Suprapubic skin (tissue), 4 donors: ENCODE measurements around the gene SMC2.

ENCODE experiments used
- EP300 ChIP-seq: sonication (generic); formaldehyde crosslinking; IDR thresholded peaks from one replicate; pipeline ENCODE4 v1.6.1; 2017; ENCODE audit warnings: antibody characterized with exemption
- POLR2A ChIP-seq, 2 donors: fragments of 450-650 bp; IDR thresholded peaks; one replicate each; pipeline ENCODE4 v1.6.1; 2017; ENCODE audit warnings: antibody characterized with exemption in 2 of 2, mild to moderate bottlenecking in 2 of 2, moderate library complexity in 2 of 2
- POLR2AphosphoS5 ChIP-seq, 3 donors: sonication (generic); formaldehyde crosslinking; IDR thresholded peaks; one replicate each; pipeline ENCODE4 v1.6.1; 2017; ENCODE audit warnings: antibody characterized with exemption in 3 of 3
- TF ChIP-seq, protein P1 (sequence below), 2 donors: fragments of 200-600 bp in 1 of 2; fragments of 450-650 bp in 1 of 2; sonication (generic) in 1 of 2; IDR thresholded peaks; one replicate each; pipeline ENCODE4 v1.5.1; 2016 to 2019; ENCODE audit warnings: antibody characterized with exemption in 2 of 2, mild to moderate bottlenecking in 1 of 2, moderate library complexity in 1 of 2

DNA sequence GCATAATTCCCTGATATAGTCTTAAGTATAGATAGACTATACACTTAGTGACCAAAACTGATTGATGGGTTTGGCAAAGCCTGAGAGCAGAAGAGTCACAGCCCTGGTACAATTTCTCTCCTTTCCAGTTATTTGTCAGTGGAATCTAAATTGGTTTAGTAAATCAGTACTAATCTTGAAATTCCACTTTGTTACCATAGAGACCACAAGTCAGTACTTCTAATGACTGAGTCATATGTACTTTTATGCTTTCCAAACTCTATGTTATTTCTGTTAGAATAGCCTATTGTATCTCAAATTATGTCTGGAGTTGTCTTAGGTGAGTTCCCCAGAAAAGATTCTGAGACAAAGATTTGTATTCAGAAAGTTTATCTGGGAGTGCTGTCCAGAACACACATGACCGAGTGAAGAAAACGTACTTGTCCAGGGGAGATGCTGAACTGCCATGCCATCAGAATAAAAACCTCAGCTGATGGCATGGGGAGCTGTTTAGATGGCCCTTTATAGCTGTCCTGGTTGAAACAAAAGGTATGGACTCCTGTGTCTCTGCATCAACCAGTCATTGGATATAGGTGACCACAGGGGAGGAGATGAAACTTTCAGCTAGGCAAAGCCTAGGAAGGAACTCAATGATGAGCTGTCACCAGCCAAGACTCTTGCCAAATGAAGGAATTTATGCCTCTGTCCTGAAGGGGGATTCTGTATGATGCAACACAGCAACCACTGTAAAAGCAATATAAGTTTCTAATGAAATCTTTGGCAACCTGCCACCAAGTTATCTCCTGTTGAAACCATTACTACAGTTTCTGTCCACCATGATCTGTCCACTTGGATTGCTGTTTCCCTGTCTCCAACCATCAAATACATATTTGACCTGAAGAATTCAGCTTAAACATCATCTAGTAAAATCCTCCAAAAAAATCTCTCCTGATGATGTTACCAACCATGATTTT lies 18.0 kb upstream of the SMC2 start:
- TF ChIP-seq, protein P1, sequence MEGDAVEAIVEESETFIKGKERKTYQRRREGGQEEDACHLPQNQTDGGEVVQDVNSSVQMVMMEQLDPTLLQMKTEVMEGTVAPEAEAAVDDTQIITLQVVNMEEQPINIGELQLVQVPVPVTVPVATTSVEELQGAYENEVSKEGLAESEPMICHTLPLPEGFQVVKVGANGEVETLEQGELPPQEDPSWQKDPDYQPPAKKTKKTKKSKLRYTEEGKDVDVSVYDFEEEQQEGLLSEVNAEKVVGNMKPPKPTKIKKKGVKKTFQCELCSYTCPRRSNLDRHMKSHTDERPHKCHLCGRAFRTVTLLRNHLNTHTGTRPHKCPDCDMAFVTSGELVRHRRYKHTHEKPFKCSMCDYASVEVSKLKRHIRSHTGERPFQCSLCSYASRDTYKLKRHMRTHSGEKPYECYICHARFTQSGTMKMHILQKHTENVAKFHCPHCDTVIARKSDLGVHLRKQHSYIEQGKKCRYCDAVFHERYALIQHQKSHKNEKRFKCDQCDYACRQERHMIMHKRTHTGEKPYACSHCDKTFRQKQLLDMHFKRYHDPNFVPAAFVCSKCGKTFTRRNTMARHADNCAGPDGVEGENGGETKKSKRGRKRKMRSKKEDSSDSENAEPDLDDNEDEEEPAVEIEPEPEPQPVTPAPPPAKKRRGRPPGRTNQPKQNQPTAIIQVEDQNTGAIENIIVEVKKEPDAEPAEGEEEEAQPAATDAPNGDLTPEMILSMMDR (IDR thresholded peaks at IDR 0.05): no peak
- TF ChIP-seq POLR2A (IDR thresholded peaks at IDR 0.05) (no peak), EP300 (no peak), POLR2AphosphoS5 (IDR thresholded peaks at IDR 0.05) (no peak)
